K562 (cell line): ENCODE data around the gene TARM1. TPM values are rescaled to one million over a fixed set of nuclear protein-coding genes. Genes with fewer than 3 reads are reported as not detected.
A peak's percentile ranks its signal among the peaks of the same experiment; 100 is the strongest.

ENCODE experiments used
- ATAC-seq: fragments of 200-7000 bp; cut with Tn5 transposase; 3 replicates; pipeline ENCODE4 v1.9.1; 2020; ENCODE audit warnings: moderate library complexity
- BruUV-seq: library from RNA; stranded (reverse); fragments of 400-500 nt; replicated peaks from 2 replicates; lab custom pipeline; 2021; lab: Mats Ljungman, UMichigan
- CTCF ChIA-PET: fragments of 300-600 bp; formaldehyde crosslinking; extraction: SDS; loops from one replicate; lab custom pipeline; 2021; ENCODE audit warnings: low intra/inter-chr PET ratio; lab: Yijun Ruan, JAX
- POLR2A ChIA-PET: fragments of 300-600, 350-650 bp; sonication (Branson Sonifier 250); formaldehyde crosslinking; extraction: SDS; loops from one replicate; lab custom pipeline; 2021; ENCODE audit warnings: antibody characterized with exemption, inconsistent platforms; lab: Yijun Ruan, JAX
- DNase-seq, 4 experiments: peaks; one replicate each; pipeline versions ENCODE4 v3.0.0 to v3.0.0-alpha.2; 2011 to 2018; ENCODE audit warnings: low spot score in 3 of 4, mixed read lengths in 3 of 4; ENCODE audit errors: extremely low read depth in 1 of 4
- FAIRE-seq: peaks from 2 replicates; lab custom pipeline; 2011; peaks lifted over from hg19 to GRCh38; lab: Jason Lieb, UNC
- H2AFZ ChIP-seq: 2 replicates; pipeline ENCODE4 v1.6.0; 2011; ENCODE audit warnings: low read depth, low read length, control low read depth, inconsistent platforms
- H3K27ac ChIP-seq: fragments of 200-600 bp; 3 replicates; pipeline ENCODE4 v1.8.0; 2011; ENCODE audit warnings: low read depth, mild to moderate bottlenecking, control low read depth, inconsistent platforms, low read length, moderate library complexity, mixed read lengths; ENCODE audit errors: extremely low read depth
- H3K27me3 ChIP-seq, 2 experiments: fragments of 300-600 bp in 1 of 2; 2 replicates in 1 of 2; 3 replicates in 1 of 2; pipeline versions ENCODE4 v1.6.0 to v1.8.0; 2011; ENCODE audit warnings: inconsistent platforms in 2 of 2, low read length in 2 of 2, mild to moderate bottlenecking in 1 of 2, mixed read lengths in 1 of 2, moderate library complexity in 1 of 2; ENCODE audit not compliant: control insufficient read depth in 2 of 2, insufficient read depth in 2 of 2
- H3K36me3 ChIP-seq: fragments of 300-600 bp; 3 replicates; pipeline ENCODE4 v1.8.0; 2011; ENCODE audit warnings: mild to moderate bottlenecking, low read length, inconsistent platforms; ENCODE audit not compliant: control insufficient read depth, insufficient read depth
- H3K4me1 ChIP-seq, 2 experiments: fragments of 200-600 bp in 1 of 2; replicated peaks in 1 of 2; 2 replicates in 1 of 2; 3 replicates in 1 of 2; pipeline versions ENCODE4 v1.5.1 to v1.8.0; 2011; ENCODE audit warnings: inconsistent platforms in 2 of 2, low read length in 2 of 2, mild to moderate bottlenecking in 1 of 2, mixed read lengths in 1 of 2, moderate library complexity in 1 of 2; ENCODE audit not compliant: control insufficient read depth in 2 of 2, insufficient read depth in 2 of 2
- H3K4me2 ChIP-seq: 2 replicates; pipeline ENCODE4 v1.6.1; 2011; ENCODE audit warnings: low read length, control low read depth, inconsistent platforms, mixed read lengths; ENCODE audit not compliant: insufficient read depth
- H3K4me3 ChIP-seq: fragments of 200-600 bp; sonication (generic), shearing (Covaris generic); 2 replicates; pipeline ENCODE4 v1.5.1; 2016; ENCODE audit warnings: control low read depth, inconsistent platforms
- H3K79me2 ChIP-seq: fragments of 200-600 bp; 3 replicates; pipeline ENCODE4 v1.8.0; 2011; ENCODE audit warnings: low read length, inconsistent platforms; ENCODE audit not compliant: control insufficient read depth, insufficient read depth
- H3K9ac ChIP-seq, 2 experiments: 2 replicates each; pipeline versions ENCODE4 v1.6.0 to v1.6.1; 2011; ENCODE audit warnings: low read depth in 2 of 2, low read length in 2 of 2, control low read depth in 1 of 2, inconsistent platforms in 1 of 2, mild to moderate bottlenecking in 1 of 2, mixed read lengths in 1 of 2; ENCODE audit not compliant: insufficient read depth in 1 of 2
- H3K9me1 ChIP-seq: one replicate; pipeline ENCODE4 v1.6.0; 2011; ENCODE audit warnings: inconsistent platforms, mild to moderate bottlenecking, low read length, moderate library complexity; ENCODE audit not compliant: control insufficient read depth, insufficient read depth
- H3K9me3 ChIP-seq: replicated peaks from 2 replicates; pipeline ENCODE4 v1.5.1; 2011; ENCODE audit warnings: low read depth, low read length, inconsistent platforms; ENCODE audit not compliant: control insufficient read depth, insufficient read depth
- H4K20me1 ChIP-seq: replicated peaks from 2 replicates; pipeline ENCODE4 v1.6.1; 2011; ENCODE audit warnings: low read length, inconsistent platforms, mixed read lengths; ENCODE audit not compliant: control insufficient read depth, insufficient read depth
- ARID4B ChIP-seq: sonication (generic); formaldehyde crosslinking; IDR thresholded peaks from 2 replicates; pipeline ENCODE4 v1.8.0; 2022; ENCODE audit warnings: mild to moderate bottlenecking, missing genetic modification reagents
- CSDE1 ChIP-seq, 2 experiments: fragments of 450-650 bp; IDR thresholded peaks; 2 replicates each; pipeline ENCODE4 v1.6.1; 2016; ENCODE audit warnings: mild to moderate bottlenecking in 1 of 2
- RBFOX2 ChIP-seq: fragments of 200-400 bp; formaldehyde crosslinking; IDR thresholded peaks from 2 replicates; pipeline ENCODE4 v1.6.1; 2017; ENCODE audit warnings: low read depth, mild to moderate bottlenecking, low read length, moderate library complexity
- THAP7 ChIP-seq: fragments of 250-450 bp; sonication (Bioruptor Pico); IDR thresholded peaks from 2 replicates; pipeline ENCODE4 v1.5.0; 2021
- WGBS: fragments of 100-300 bp; shearing (Covaris generic); methylation state at CpG from one replicate; pipeline ENCODE4 v1.1.6; 2016; ENCODE audit warnings: low coverage, mixed read lengths; ENCODE audit not compliant: insufficient coverage; ENCODE audit errors: missing lambda C conversion rate; 5-methylcytosine and 5-hydroxymethylcytosine counted together
- in situ Hi-C: fragments of 300-500 bp; cut with MboI; formaldehyde crosslinking; loops from 4 replicates; pipeline ENCODE4 v1.15.0; 2018; ENCODE audit warnings: inconsistent platforms, mixed read lengths
- intact Hi-C: fragments of 100-400 bp; cut with micrococcal nuclease; formaldehyde crosslinking; loops from 2 replicates; pipeline ENCODE4 v1.14.2; 2022
- polyA plus RNA-seq, 8 experiments: library from polyadenylated mRNA; depleted of rRNA in 4 of 8; stranded (reverse) in 5 of 8; unstranded in 3 of 8; fragments of >200 nt; fragmentation: Nextera tagmentation in 2 of 8; fragmentation: Illumina TruSeq in 1 of 8; extraction: Ambion mirVana in 2 of 8; extraction: Trizol in 1 of 8; gene quantifications; 2 replicates each; pipeline versions ENCODE4 v1.2.1 to v1.2.3, GENCODE V29; 2011 to 2014; ENCODE audit warnings: inconsistent platforms in 1 of 8, missing spikeins in 1 of 8
- total RNA-seq, 7 experiments: library from RNA; depleted of rRNA in 6 of 7; stranded (reverse); fragments of >200 nt in 6 of 7; fragmentation: Illumina TruSeq in 2 of 7; extraction: Trizol in 2 of 7; gene quantifications; 2 replicates each; pipeline versions ENCODE4 v1.2.1 to v1.2.3, GENCODE V29; 2011 to 2021; ENCODE audit warnings: low replicate concordance in 1 of 7

The TARM1 gene
- total and polyA plus RNA-seq, 9 of the 15 experiments (the other 6 are each of a cell fraction or from before 2014, with no cell fraction given) = not detected

GRCh38 chr19:54129617-54129996 is 48.4 kb upstream of the TARM1 start (continued):
- no peak for TF ChIP-seq ARID4B (CRISPR knock-in tag)
- no peak for TF ChIP-seq CSDE1 (IDR thresholded peaks at IDR 0.05)
- TF ChIP-seq, all 486 proteins: peak for 0

GRCh38 chr19:54128796-54129616 is 47.8 kb upstream of the TARM1 start:
- ChIA-PET CTCF (no interaction called here), POLR2A (interaction anchor here (0.5 to 1.0 kb wide), 2 partner anchors 13 to 27 kb away, joined by 3 read pairs; partner anchors contain the start of genes PRPF31 and TFPT)
- H3K4me3 ChIP-seq = no peak overlapping the region
- in situ Hi-C loops = no loop called here
- H2AFZ ChIP-seq = no peak overlapping the region
- no peaks in the 10 kb centered on the region for H3K27me3 ChIP-seq
- peak; percentile 52 for TF ChIP-seq RBFOX2
- no peak for TF ChIP-seq THAP7
- WGBS = 98% methylated on average over 18 of the region's 41 CpGs
- no peak overlapping the region for H3K4me2 ChIP-seq
- H3K9me1 ChIP-seq = no peaks in the 10 kb centered on the region
- no peaks in the 10 kb centered on the region for H3K9me3 ChIP-seq
- BruUV-seq = no TSS peak
- no peaks in the 10 kb centered on the region for H4K20me1 ChIP-seq
- H3K27ac ChIP-seq = no peak overlapping the region
- 0 out of 4 replicates have a peak overlapping the region, but pooled peaks of 1 of the 2 experiments have one; percentile 35 for H3K9ac ChIP-seq
- no peaks in the 10 kb centered on the region for H3K79me2 ChIP-seq
- no peak for DNase-seq
- intact Hi-C loops = no loop called here
- H3K36me3 ChIP-seq = peaks cover 66% of the 10 kb centered on the region; the same call in 2 of the 3 replicates
- FAIRE-seq = no peak
- H3K4me1 ChIP-seq = no peaks in the 10 kb centered on the region; a peak in 2 of 5 replicates
- no peak for ATAC-seq
